HG03442 (cell line): Measurements from ENCODE around the gene PAAF1.
"Not testable (repeated sequence)": the region's sequence is repeated elsewhere in the genome, so short reads cannot be mapped to it uniquely, and the experiment has no call there.

Experiments used
- ATAC-seq: cut with Tn5 transposase; IDR thresholded peaks from one replicate; pipeline ENCODE4 v1.9.1; 2021; ENCODE audit warnings: mild to moderate bottlenecking, moderate library complexity; ENCODE audit not compliant: unreplicated experiment

Gene PAAF1

DNA sequence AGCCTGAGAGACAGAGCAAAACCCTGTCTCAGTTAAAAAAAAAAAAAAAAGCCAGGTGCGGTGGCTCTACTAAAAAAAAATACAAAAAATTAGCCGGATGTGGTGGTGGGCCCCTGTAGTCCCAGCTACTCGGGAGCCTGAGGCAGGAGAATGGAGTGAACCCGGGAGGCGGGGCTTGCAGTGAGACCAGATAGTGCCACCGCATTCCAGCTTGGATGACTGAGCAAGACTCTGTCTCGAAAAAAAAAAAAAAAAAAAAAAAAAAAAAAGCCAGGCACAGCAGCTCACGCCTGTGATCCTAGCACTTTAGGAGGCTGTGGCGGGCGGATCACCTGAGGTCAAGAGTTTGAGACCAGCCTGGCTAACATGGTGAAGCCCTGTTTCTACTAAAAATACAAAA is 3.6 kb downstream of the PAAF1 start:
- ATAC-seq, result not testable (repeated sequence)

DNA sequence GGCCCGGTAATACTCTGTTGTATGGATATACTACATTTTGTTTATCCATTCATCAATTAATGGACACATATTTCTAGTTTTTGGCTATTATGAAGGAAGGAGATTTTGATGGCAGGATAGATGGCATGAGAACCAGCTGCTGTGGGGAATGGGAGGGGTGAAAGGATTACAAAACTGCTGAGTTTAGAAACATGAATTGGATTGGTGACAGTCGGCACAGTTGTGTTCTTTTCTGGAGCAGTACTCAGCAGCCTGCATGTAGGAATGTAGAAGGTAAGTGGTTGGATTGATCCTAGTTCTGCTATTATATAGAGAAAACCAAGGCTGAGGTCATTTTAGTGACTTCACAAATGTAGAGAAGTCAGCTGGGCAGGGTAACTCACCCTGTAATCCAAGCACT is 7.1 kb downstream of the PAAF1 start:
- ATAC-seq, result no peak

DNA sequence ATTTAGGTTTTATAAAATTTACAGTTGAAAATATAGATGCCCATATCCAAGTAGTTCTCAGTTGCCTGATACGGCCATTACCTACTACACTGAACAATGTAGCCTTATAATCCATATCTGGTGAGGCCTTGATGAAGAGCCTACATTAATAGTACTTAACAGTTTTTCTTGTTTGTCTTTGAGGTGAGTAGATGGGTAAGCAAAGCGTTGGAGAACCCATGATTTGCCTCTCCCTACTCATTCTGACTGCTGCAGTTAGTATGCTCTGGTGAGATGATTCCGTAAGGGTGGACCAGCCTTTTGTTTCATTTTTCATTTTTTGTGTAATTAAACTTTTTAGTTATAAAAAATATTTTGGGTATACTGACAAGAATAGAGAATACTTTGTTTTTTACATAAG is 11.4 kb downstream of the PAAF1 start:
- ATAC-seq, result no peak

DNA sequence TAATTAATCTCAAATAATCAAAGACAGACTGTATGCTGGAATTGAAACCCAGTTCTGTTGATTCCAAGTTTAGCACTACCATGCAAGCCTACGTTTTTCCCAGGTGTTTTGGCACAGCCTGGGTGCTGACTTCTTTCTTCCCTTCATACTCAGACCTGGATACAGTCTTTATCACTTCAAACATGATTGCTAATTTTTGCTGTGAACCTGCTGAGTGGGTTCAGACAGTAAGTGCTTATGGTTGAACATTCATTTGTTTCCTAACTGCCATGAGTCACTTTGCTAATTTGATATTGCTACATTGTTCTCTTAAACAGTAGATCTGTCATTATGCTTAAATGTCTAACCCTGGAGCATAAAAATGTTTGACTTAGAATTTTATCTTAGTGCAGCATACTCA is 12.2 kb downstream of the PAAF1 start:
- no peak for ATAC-seq

DNA sequence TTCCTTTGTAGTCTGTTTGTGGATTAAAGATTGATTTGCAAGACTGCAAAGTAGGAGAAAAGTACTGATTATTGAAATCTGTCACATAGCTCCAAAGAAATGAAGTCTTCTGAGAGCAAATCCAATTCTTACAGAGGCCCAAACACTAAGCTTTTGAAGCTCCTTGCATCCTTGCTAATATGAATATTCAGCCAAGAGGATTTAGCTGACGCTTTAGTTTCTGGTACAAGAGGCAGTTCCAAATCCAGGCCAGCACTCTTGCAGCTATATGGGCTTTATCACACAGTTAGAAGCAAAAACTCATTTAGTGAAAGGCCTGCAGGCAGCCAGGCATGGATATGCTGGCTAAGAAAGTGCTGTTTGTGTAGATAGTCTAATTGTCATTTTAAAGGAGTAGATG is 12.7 kb downstream of the PAAF1 start:
- no peak for ATAC-seq

DNA sequence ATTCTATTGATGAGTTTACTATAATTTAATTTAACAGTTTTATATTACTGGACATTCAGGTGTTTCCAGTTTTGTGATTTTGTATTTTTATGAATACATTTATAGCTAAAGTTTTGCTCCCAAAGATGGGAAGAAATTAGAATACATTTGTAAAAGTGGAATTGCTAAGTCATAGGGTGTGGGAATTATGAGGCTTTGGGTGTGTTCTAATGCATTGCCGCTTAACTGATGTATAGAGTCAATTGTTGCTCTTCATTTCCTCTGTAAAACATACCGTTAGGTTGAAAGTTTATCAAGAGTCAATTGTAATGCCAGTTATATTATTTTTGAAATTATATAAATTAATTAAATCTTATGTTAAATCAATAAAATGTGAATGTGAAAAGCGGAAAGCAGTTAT is 16.2 kb downstream of the PAAF1 start:
- ATAC-seq, result no peak

DNA sequence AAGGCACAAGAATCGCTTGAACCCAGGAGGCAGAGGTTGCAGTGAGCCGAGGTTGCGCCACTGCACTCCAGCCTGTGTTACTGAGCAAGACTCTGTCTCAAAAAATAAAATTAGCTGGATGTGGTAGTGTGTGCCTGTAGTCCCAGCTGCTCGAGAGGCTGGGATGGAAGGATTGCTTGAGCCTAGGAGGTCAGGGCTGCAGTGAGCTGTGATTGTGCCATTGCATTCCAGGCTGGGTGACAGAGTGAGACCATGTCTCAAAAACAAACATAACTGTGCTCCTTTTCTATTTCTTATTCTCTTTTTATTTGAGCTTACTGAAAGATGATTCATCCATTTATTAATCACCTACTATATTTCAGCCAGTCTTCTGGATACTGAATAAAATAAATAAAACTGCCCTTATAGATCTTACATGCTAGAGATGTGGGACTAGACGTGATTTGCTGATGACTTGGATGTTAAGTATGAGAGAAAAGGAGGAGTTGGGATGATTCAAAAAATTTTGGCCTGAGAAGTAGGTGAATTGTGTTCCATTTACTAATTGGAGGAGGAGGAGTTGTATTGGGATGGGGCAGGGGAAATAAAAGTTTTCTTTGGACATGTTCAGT is 18.0 kb downstream of the PAAF1 start:
- ATAC-seq, result no peak

DNA sequence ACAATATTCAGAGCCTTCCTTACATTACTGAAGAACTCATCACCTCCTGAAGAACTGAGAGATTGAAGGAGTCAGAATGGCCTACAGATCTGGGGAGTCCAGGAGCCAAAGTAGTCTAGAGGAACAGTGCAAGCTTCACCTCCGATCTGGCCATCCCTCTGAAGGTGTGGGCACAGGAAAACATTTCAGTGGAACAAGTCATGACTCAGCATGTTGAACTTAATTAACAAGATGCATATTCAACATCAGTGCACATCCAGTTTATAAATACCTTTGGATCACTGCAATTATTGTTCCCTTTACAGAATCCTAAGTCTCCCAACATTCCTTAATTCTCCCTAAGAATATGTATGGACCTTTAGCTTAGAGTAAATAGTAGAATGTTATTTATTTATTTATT is 25.5 kb downstream of the PAAF1 start:
- no peak for ATAC-seq

DNA sequence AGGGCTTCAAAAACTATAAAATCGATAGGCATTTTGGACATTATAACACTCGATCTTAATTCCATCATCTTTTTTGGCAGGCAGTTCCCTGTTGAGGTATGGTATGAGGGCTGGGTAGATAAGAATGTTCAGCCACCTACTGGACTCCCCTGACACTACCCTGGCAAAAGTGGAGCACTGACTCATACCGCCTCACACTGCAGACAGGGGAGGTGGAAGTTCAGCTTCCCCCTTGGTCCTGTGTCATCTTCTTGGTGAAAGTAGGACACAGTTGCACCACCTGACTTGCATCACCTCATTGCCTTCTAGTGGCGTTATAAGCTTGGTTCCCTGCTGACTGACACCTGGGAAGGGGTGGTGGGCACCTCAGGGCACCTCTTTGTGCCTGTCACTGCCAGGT is 30.4 kb downstream of the PAAF1 start:
- no peak for ATAC-seq

DNA sequence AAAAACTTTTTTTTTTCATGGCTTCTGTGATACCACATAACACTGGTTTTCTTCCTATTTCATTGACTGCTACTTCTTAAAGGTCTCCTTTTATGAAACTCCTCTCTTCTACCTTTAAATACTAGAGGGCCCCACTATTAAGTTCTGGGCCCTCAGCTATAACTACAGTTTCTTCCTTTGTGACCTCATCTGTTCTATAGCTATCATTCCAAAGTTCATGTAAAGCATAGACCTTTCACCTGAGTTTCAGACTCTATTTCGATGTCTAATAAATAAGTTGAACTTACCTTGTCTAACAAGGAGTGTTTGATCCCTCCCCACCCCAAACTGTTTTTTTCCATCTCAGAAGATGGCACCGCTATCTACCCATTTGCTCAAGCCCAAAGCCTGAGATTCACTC is 35.2 kb downstream of the PAAF1 start:
- no peak for ATAC-seq

DNA sequence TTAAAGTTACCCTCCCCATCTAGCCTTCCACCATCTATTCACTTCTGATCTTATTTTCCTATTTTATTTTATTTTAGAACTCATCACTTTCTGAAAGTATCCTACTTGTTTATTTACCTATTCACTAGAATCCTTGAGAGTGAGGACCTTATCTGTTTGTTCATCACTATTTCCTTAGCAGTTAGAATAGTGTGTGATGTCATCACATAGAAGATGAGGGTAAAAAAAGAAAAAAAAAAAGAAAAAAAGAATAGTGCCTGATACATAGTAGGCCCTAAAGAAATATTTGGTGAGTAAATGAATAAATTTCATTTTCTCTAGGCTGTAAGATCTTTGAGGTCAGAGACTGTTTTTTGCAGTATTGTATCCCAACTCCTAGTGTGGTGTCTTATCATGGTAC is 36.7 kb downstream of the PAAF1 start:
- no peak for ATAC-seq

DNA sequence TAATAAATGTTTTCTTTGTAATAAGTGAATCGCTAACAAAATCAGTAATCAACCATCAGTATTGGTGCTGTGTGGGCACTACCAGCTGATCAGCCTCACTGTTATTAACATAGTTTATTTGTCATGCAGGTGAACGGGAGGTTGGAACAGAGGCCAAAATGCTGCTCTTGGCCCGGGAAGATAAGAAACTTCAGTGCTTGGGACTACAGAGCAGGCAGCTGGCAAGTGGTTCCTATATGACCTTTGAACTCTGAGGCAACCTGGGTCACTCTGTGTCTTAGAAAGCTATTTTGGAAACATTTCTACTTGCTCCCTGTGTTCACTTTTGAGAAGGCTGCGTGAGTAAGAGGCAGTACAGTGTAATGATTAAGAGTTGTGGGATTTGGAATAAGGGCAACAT is 37.5 kb downstream of the PAAF1 start:
- no peak for ATAC-seq

DNA sequence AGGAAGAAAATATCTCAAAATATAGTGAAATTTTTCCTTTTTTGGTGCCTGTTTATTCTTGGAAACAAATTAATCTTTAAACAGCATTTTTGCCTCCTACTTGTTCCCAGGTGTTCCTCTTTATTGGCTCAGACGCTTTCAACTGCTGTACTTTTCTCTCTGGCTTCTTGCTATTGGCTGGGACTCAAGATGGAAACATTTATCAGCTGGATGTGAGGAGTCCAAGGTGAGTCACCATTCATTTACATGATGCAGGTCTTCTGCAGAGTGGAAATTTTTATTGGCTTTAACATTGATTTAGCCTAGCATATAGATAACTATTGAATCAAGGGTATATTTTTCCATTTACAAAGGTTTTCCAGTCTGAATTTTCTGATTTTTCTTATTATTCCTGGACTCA is 39.6 kb downstream of the PAAF1 start:
- ATAC-seq, result no peak

DNA sequence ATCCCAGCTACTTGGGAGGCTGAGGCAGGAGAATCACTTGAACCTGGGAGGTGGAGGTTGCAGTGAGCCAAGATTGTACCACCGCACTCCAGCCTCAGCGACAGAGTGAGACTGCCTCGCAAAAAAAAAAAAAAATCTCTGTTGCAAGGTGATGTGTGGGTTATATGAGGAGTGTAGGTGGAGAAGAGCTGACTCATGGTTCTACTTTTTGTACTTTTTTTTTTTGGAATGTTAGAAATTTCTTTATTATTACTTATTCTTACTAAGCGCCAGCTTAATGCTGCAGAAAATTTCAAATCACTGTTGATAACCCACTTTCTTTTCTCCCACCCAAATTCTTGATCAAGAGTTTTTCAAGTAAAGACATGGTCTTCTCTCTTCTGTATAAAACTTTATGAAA is 44.4 kb downstream of the PAAF1 start:
- ATAC-seq, result no peak

DNA sequence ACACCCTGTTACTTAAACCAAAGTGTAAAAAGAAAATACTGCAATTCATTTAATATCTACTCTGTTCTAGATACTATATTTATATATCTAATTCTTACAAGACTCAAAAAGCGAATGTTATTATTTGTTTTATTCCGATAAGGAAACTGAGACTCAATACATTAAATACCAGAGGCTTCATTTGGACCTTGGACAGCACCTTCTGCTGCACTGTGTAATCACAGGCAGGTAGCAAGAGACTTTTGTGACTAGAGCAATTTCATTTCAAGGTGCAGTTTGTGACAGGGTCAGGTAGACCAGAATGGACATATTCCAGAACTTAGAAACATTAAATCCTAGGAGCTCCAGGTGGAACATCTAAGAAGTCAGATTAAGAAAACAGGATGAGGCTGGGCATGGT is 52.6 kb downstream of the PAAF1 start:
- ATAC-seq, result no peak

DNA sequence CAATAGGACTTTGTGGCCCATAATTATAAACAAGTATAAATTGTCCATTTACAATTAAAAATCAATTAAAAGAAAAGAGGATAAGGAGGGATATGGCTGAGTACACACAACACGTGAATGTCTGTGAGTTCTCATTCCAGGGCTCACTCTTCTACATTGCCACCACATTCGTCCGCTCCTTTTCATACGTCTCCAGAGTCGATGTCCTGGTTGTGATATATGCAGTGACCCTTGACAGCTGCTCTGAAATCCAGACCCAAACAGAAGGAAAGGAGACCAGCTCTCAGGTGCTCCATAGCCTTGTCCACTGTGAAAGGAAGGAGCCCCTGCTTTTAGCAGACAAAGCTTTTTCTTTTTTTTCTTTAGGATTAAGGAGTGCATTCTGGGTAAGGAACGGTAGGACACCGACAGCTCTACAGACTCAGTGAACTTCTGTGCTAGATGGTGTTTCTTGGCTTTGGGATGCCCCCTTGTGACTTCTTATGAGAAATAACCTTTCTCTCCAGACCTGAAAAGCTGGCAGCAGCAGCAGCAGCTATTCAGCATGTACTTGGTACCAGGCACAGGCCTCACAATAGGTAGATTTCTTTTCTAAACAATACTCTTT is 54.3 kb downstream of the PAAF1 start:
- ATAC-seq, result no peak

DNA sequence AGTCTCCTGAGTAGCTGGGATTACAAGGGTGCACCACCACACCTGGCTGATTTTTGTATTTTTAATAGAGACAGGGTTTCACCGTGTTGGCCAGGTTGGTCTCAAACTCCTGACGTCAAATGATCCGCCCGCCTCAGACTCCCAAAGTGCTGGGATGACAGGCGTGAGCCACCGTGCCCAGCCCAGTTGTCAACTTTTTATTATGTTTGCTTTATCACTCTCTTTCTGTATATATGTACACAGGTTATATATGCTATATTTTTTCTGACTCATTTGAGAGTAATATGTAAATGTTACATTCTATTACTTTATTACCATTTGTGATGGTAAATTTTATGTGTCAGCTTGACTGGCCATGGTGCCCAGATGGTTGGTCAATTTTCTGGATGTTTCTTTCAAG is 55.2 kb downstream of the PAAF1 start:
- no peak for ATAC-seq

DNA sequence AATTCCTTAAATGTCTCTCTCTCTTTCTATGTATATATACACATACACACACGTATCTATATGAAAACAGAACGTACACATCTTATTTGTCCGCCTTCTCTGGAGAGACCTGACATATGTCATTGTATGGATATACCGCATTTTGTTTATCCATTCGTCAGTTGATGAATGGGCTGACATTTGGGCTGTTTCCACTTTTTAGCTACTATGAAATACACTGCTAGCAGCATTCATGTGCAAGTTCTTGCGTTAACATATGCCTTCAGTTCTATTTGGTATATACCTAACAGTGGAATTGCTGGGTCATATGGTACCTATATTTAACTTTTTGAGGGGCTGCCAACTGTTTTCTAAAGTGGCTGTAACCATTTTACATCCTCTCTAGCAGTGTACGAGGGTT is 56.0 kb downstream of the PAAF1 start:
- no peak for ATAC-seq

DNA sequence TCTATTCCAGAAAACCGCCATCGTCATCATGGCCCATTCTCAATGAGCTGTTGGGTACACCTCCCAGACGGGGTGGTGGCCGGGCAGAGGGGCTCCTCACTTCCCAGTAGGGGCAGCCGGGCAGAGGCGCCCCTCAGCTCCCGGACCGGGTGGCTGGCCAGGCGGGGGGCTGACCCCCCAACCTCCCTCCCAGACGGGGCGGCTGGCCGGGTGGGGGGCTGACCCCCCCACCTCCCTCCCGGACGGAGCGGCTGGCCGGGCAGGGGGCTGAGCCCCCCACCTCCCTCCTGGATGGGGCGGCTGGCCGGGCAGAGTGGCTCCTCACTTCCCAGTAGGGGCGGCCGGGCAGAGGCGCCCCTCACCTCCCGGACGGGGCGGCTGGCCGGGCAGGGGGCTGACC is 59.2 kb downstream of the PAAF1 start:
- ATAC-seq, result not testable (repeated sequence)

DNA sequence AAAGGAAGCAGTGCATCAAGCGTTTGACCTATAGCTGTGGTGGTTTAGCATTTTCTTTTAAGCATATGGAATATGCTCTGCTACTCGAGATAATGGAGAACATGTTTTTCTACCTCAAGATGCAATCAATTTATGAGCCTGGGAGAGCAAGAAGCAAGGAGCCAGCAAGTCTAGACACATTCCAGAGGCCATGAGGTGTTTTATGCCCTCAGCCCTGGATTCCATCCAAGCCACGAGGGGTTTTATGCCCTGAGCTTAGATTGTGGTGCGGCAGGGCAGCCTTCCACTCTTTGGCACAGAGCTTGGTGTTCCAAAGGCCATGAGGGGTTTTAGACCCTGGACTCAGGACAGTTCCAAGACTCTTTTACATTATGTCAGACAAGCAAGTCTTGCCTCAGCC is 62.3 kb downstream of the PAAF1 start:
- ATAC-seq, result no peak

DNA sequence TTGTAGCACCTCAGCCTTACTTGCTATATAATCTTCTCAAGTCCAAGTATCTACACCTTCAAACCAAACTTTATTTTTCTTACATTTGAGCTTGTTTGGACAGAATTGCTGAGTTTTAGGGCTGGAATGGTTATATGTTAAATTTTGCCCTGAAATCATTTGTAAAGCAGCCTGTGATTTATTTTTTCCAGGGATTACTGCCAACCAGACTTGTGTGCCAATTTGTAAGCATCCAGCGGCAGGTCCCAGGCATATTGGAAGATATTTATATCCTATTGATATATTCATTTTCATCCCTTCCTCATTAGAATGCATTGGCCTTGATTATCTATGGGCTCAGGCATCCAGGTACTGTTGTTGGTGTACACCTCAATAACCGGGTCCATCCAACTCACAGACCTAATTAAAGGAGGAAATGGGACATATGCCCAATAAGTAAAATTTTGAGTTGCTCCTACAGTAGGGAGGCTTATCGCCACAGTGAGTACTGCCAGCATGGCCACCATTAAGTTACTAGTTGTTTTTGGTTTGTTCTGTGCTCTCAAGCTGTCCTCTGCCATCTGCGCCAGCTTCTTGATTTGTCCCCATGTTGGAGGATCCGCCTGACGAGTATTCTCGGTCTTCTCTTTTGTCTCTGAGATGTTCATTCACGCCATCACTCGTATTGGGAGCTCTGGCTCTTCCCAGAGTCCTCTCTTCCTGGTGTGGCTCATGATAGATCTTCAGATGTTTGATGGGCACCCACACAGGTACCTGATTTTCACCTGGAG is 64.2 kb downstream of the PAAF1 start:
- ATAC-seq, result no peak

DNA sequence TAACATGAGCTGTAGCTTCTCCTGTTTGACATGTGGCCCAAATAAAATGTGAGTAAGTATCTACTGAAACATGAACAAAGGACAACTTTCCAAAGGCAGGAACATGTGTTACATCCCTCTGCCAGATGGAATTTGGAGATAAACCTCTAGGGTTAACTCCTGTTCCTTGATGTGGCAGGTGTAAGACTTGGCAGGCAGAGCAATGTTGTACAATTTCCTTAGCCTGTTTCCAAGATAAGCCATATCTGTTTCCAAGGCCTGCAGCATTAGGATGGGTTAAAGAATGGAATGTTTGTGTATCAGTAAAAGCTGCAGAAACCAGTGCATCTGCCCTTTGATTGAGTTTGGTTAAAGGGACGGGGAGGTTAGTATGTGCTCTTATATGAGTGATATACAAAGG is 65.2 kb downstream of the PAAF1 start:
- ATAC-seq, result no peak

DNA sequence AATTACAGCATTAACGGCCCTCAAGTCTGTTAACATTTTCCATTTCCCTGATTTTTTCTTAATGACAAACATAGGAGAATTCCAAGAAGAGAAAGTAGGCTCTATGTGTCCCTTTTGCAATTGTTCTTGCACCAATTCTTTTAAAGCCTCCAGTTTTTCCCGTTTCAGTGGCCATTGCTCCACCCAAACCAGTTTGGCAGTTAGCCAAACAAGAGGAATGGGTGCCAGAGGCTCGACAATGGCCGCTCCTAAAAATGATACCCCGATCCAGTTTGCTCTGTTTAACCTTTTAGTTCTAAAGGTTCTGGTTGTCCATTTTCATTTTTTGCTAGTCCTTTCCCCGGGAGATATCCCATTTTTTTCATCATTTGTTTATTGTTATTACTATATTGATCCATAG is 67.3 kb downstream of the PAAF1 start:
- no peak for ATAC-seq
